ENCODE results near the gene SOCS3. TPM values are rescaled to one million over a fixed set of nuclear protein-coding genes. Genes with fewer than 3 reads are reported as not detected.

The SOCS3 gene
- total RNA-seq, 2 donors from 2014 or later = 47.4 to 85.2 TPM

- intact Hi-C loops (cut with DNase I) = loop anchor here in 1 of 2 donors (5.0 kb wide), 1 partner anchor 1685 kb away; no protein-coding TSS in a partner anchor
- peak; percentile 86 for DNase-seq (ENCODE audit: low spot score)
Measured at GRCh38 chr17:78357177-78357586, 2.7 kb downstream of the SOCS3 start.

GRCh38 chr17:78356101-78356713 is 3.7 kb downstream of the SOCS3 start:
- intact Hi-C loops (cut with DNase I) = loop anchor here in 1 of 2 donors (5.0 kb wide), 1 partner anchor 1684 kb away; no protein-coding TSS in a partner anchor
- peak; percentile 87 for DNase-seq (ENCODE audit: low spot score)

- DNase-seq (ENCODE audit: low spot score) = no peak
- intact Hi-C loops (cut with DNase I) = loop anchor here in 1 of 2 donors (5.0 kb wide), 1 partner anchor 1683 kb away; no protein-coding TSS in a partner anchor
Measured at GRCh38 chr17:78355701-78356100, 4.2 kb downstream of the SOCS3 start.

- intact Hi-C loops (cut with DNase I) = loop anchor here in 1 of 2 donors (5.0 kb wide), 1 partner anchor 1683 kb away; no protein-coding TSS in a partner anchor
- DNase-seq (ENCODE audit: low spot score) = peak; percentile 83
Measured at GRCh38 chr17:78355045-78355641, 4.7 kb downstream of the SOCS3 start.

GRCh38 chr17:78353834-78354233 is 6.0 kb downstream of the SOCS3 start:
- intact Hi-C loops (cut with DNase I) = no loop called here
- DNase-seq (ENCODE audit: low spot score) = no peak

GRCh38 chr17:78351449-78352006 is 8.3 kb downstream of the SOCS3 start:
- intact Hi-C loops (cut with DNase I) = no loop called here
- peak; percentile 99 for DNase-seq (ENCODE audit: low spot score)

GRCh38 chr17:78349891-78350642 is 9.8 kb downstream of the SOCS3 start:
- intact Hi-C loops (cut with DNase I) = no loop called here
- no peak for DNase-seq (ENCODE audit: low spot score)

GRCh38 chr17:78348055-78348770 is 11.7 kb downstream of the SOCS3 start:
- intact Hi-C loops (cut with DNase I) = no loop called here
- DNase-seq (ENCODE audit: low spot score) = no peak

GRCh38 chr17:78347453-78347852 is 12.4 kb downstream of the SOCS3 start:
- DNase-seq (ENCODE audit: low spot score) = no peak
- intact Hi-C loops (cut with DNase I) = no loop called here

- intact Hi-C loops (cut with DNase I) = no loop called here
- DNase-seq (ENCODE audit: low spot score) = no peak
Measured at GRCh38 chr17:78346605-78347250, 13.1 kb downstream of the SOCS3 start.

- intact Hi-C loops (cut with DNase I) = no loop called here
- no peak for DNase-seq (ENCODE audit: low spot score)
Measured at GRCh38 chr17:78345791-78346494, 13.9 kb downstream of the SOCS3 start.

- no peak for DNase-seq (ENCODE audit: low spot score)
- intact Hi-C loops (cut with DNase I) = no loop called here
Measured at GRCh38 chr17:78345172-78345571, 14.7 kb downstream of the SOCS3 start.

- DNase-seq (ENCODE audit: low spot score) = no peak
- intact Hi-C loops (cut with DNase I) = no loop called here
Measured at GRCh38 chr17:78344666-78345065, 15.2 kb downstream of the SOCS3 start.

- peak; percentile 87 for DNase-seq (ENCODE audit: low spot score)
Measured at GRCh38 chr17:78343543-78344201, 16.2 kb downstream of the SOCS3 start.

GRCh38 chr17:78343187-78343542 is 16.7 kb downstream of the SOCS3 start:
- intact Hi-C loops (cut with DNase I) = no loop called here

More at GRCh38 chr17:78343543-78344201, 16.2 kb downstream of the SOCS3 start:
- intact Hi-C loops (cut with DNase I) = no loop called here

GRCh38 chr17:78342449-78343186 is 17.3 kb downstream of the SOCS3 start:
- intact Hi-C loops (cut with DNase I) = no loop called here
- peak; percentile 94 for DNase-seq (ENCODE audit: low spot score)

More at GRCh38 chr17:78343187-78343542, 16.7 kb downstream of the SOCS3 start:
- peak; percentile 95 for DNase-seq (ENCODE audit: low spot score)
